SK-N-SH (cell line): ENCODE data around the gene IPO9. TPM values are rescaled to one million over a fixed set of nuclear protein-coding genes. Genes with fewer than 3 reads are reported as not detected.

Experiments
- CTCF ChIA-PET: fragments of 300-600, 350-600 bp; formaldehyde crosslinking; extraction: SDS; loops from one replicate; lab custom pipeline; 2021; lab: Yijun Ruan, JAX
- POLR2A ChIA-PET: fragments of 350-600 bp; sonication (Branson Sonifier 250); formaldehyde crosslinking; extraction: SDS; loops from one replicate; lab custom pipeline; 2020; ENCODE audit warnings: antibody characterized with exemption, inconsistent platforms; lab: Yijun Ruan, JAX
- DNase-seq: peaks from one replicate; pipeline ENCODE4 v3.0.0; 2012
- H2AFZ ChIP-seq: fragments of 200-600 bp; sonication (generic); 2 replicates; pipeline ENCODE4 v1.8.1; 2016; ENCODE audit warnings: antibody characterized with exemption, mild to moderate bottlenecking, low read depth
- H3F3A ChIP-seq: fragments of 200-600 bp; sonication (generic); replicated peaks from 2 replicates; pipeline ENCODE3; 2016; ENCODE audit warnings: antibody characterized with exemption, mild to moderate bottlenecking; ENCODE audit not compliant: insufficient read depth
- H3K27ac ChIP-seq, 2 experiments: fragments of 200-500 bp in 1 of 2; fragments of 200-600 bp in 1 of 2; sonication (Bioruptor generic) in 1 of 2; sonication (generic), shearing (Covaris generic) in 1 of 2; 2 replicates each; pipeline versions ENCODE4 v1.5.1 to v1.6.1; 2014 to 2016; ENCODE audit warnings: low read depth in 2 of 2, inconsistent platforms in 1 of 2, low read length in 1 of 2, mild to moderate bottlenecking in 1 of 2, mixed read lengths in 1 of 2
- H3K27me3 ChIP-seq: fragments of 200-600 bp; sonication (generic), shearing (Covaris generic); 2 replicates; pipeline ENCODE4 v1.6.1; 2016; ENCODE audit warnings: mixed run types; ENCODE audit not compliant: insufficient read depth
- H3K36me3 ChIP-seq, 2 experiments: fragments of 200-500 bp in 1 of 2; fragments of 200-600 bp in 1 of 2; sonication (Bioruptor generic) in 1 of 2; sonication (generic) in 1 of 2; replicated peaks in 1 of 2; 2 replicates each; pipeline versions ENCODE3 to v1.5.1; 2014 to 2016; ENCODE audit warnings: low read length in 1 of 2, mild to moderate bottlenecking in 1 of 2; ENCODE audit not compliant: insufficient read depth in 2 of 2, control insufficient read depth in 1 of 2
- H3K4me1 ChIP-seq, 2 experiments: fragments of 200-500 bp in 1 of 2; fragments of 200-600 bp in 1 of 2; sonication (Bioruptor generic) in 1 of 2; sonication (generic), shearing (Covaris generic) in 1 of 2; 2 replicates each; pipeline versions ENCODE4 v1.5.1 to v1.6.1; 2014 to 2016; ENCODE audit warnings: low read depth in 1 of 2, low read length in 1 of 2, mixed run types in 1 of 2; ENCODE audit not compliant: insufficient read depth in 2 of 2, control insufficient read depth in 1 of 2
- H3K4me2 ChIP-seq: fragments of 200-600 bp; sonication (generic), shearing (Covaris generic); 2 replicates; pipeline ENCODE4 v1.6.1; 2017; ENCODE audit warnings: mixed run types
- H3K4me3 ChIP-seq, 2 experiments: fragments of 200-500 bp in 1 of 2; fragments of 200-600 bp in 1 of 2; sonication (Bioruptor generic) in 1 of 2; sonication (generic), shearing (Covaris generic) in 1 of 2; 2 replicates each; pipeline versions ENCODE4 v1.5.1 to v1.8.1; 2014 to 2016; ENCODE audit warnings: low read depth in 2 of 2, inconsistent platforms in 1 of 2, low read length in 1 of 2, mild to moderate bottlenecking in 1 of 2, mixed read lengths in 1 of 2, moderate library complexity in 1 of 2
- H3K79me2 ChIP-seq: fragments of 200-600 bp; sonication (generic); 2 replicates; pipeline ENCODE4 v1.8.1; 2017; ENCODE audit warnings: mild to moderate bottlenecking; ENCODE audit not compliant: insufficient read depth
- H3K9ac ChIP-seq: fragments of 200-600 bp; sonication (generic); 2 replicates; pipeline ENCODE4 v1.6.1; 2017; ENCODE audit warnings: mixed run types
- H3K9me2 ChIP-seq: fragments of 200-600 bp; sonication (generic); 2 replicates; pipeline ENCODE4 v1.6.1; 2017; ENCODE audit warnings: mixed run types
- H3K9me3 ChIP-seq: fragments of 200-600 bp; sonication (generic); 2 replicates; pipeline ENCODE4 v1.6.1; 2017; ENCODE audit warnings: mixed run types, mild to moderate bottlenecking, moderate library complexity
- H4K20me1 ChIP-seq: fragments of 200-600 bp; sonication (generic); 2 replicates; pipeline ENCODE4 v1.6.1; 2017; ENCODE audit warnings: mild to moderate bottlenecking, mixed run types; ENCODE audit not compliant: insufficient read depth
- CTCF ChIP-seq: fragments of 200-600 bp; sonication (generic); IDR thresholded peaks from 2 replicates; pipeline ENCODE4 v1.6.1; 2017; ENCODE audit warnings: antibody characterized with exemption, mild to moderate bottlenecking, moderate library complexity
- ELF1 ChIP-seq: IDR thresholded peaks from 2 replicates; pipeline ENCODE4 v1.4.0; 2012
- EP300 ChIP-seq, 2 experiments: IDR thresholded peaks; 2 replicates each; pipeline versions ENCODE4 v1.4.0 to v1.6.1; 2012; ENCODE audit warnings: borderline replicate concordance in 1 of 2, low read depth in 1 of 2, low read length in 1 of 2
- FOSL2 ChIP-seq: IDR thresholded peaks from 2 replicates; pipeline ENCODE4 v1.4.0; 2012; ENCODE audit warnings: low read depth, mild to moderate bottlenecking, moderate library complexity, borderline replicate concordance
- FOXJ3 ChIP-seq: sonication (generic); formaldehyde crosslinking; IDR thresholded peaks from 2 replicates; pipeline ENCODE4 v1.5.1; 2020; ENCODE audit warnings: mild to moderate bottlenecking, missing genetic modification reagents
- GATA2 ChIP-seq: sonication (generic); formaldehyde crosslinking; IDR thresholded peaks from 2 replicates; pipeline ENCODE4 v1.5.0; 2020; ENCODE audit warnings: mild to moderate bottlenecking, missing genetic modification reagents
- MXI1 ChIP-seq: IDR thresholded peaks from 2 replicates; pipeline ENCODE4 v1.6.1; 2012; ENCODE audit warnings: mild to moderate bottlenecking, low read depth, low read length, improper control_type of control experiment
- NFIC ChIP-seq: IDR thresholded peaks from 2 replicates; pipeline ENCODE4 v1.4.0; 2012; ENCODE audit warnings: borderline replicate concordance
- NRF1 ChIP-seq: IDR thresholded peaks from 2 replicates; pipeline ENCODE4 v1.6.1; 2012; ENCODE audit warnings: low read depth, mild to moderate bottlenecking, low read length
- RCOR1 ChIP-seq: fragments of 150-350 bp; IDR thresholded peaks from 2 replicates; pipeline ENCODE4 v1.6.1; 2017; ENCODE audit warnings: antibody characterized with exemption, low read length
- SIN3A ChIP-seq: IDR thresholded peaks from 2 replicates; pipeline ENCODE4 v1.6.1; 2012; ENCODE audit warnings: low read depth, mild to moderate bottlenecking, low read length, moderate library complexity, borderline replicate concordance
- TAF1 ChIP-seq: IDR thresholded peaks from 2 replicates; pipeline ENCODE4 v1.6.1; 2012; ENCODE audit warnings: low read depth, mild to moderate bottlenecking, low read length, moderate library complexity, borderline replicate concordance
- TCF12 ChIP-seq: IDR thresholded peaks from 2 replicates; pipeline ENCODE4 v1.4.0; 2012
- USF1 ChIP-seq: IDR thresholded peaks from 2 replicates; pipeline ENCODE4 v1.4.0; 2012; ENCODE audit warnings: low read depth, borderline replicate concordance
- USF2 ChIP-seq: fragments of 150-350 bp; IDR thresholded peaks from 2 replicates; pipeline ENCODE4 v1.6.1; 2017; ENCODE audit warnings: antibody characterized with exemption, low read length, low read depth, borderline replicate concordance
- WGBS: methylation state at CpG from one replicate; pipeline ENCODE4 v1.1.6; 2017; ENCODE audit warnings: low lambda C conversion rate; 5-methylcytosine and 5-hydroxymethylcytosine counted together
- polyA plus RNA-seq, 3 experiments: library from polyadenylated mRNA; depleted of rRNA; stranded (reverse); fragments of >200 nt; gene quantifications; 2 replicates each; pipeline ENCODE4 v1.2.3, GENCODE V29; 2012

IPO9 gene
- polyA plus RNA-seq, 1 of the 3 experiments (the other 2 are of a cell fraction) = 24.5 TPM

- CTCF ChIA-PET = interaction anchor here (1.2 to 14.7 kb wide), 3 partner anchors 16 to 82 kb away, joined by 3 to 344 read pairs (median 222); no protein-coding TSS in a partner anchor
- Histone ChIP-seq H3K36me3 (peaks cover 0 to 2% of the 10 kb centered on the region in 2 experiments), H3K4me3 (no peak overlapping the region), H2AFZ (no peak overlapping the region), H3K4me1 (peaks cover 14 to 21% of the 10 kb centered on the region in 2 experiments; a peak in 3 of 4 replicates), H3K9ac (no peak overlapping the region), H4K20me1 (no peaks in the 10 kb centered on the region), H3K27ac (no peak overlapping the region), H3K9me3 (no peaks in the 10 kb centered on the region), H3K79me2 (no peaks in the 10 kb centered on the region), H3K4me2 (no peak overlapping the region), H3K27me3 (no peaks in the 10 kb centered on the region), H3F3A (peaks cover 5% of the 10 kb centered on the region), H3K9me2 (no peaks in the 10 kb centered on the region)
- DNase-seq = no peak
- WGBS = 67% methylated on average over 5 of the region's 5 CpGs
- TF ChIP-seq SIN3A = no peak
- no peak for TF ChIP-seq FOSL2
- TF ChIP-seq EP300 (IDR thresholded peaks at IDR 0.05; ENCODE audit: borderline replicate concordance in 1 of 2, low read depth in 1 of 2, low read length in 1 of 2) = no peak
- TF ChIP-seq CTCF = no peak
- TF ChIP-seq RCOR1 = no peak
- TF ChIP-seq MXI1 = no peak
- TF ChIP-seq USF1 = no peak
- TF ChIP-seq GATA2 (CRISPR knock-in tag) = no peak
- TF ChIP-seq NRF1 = no peak
- no peak for TF ChIP-seq TAF1
- no peak for TF ChIP-seq FOXJ3 (CRISPR knock-in tag)
- TF ChIP-seq TCF12 = no peak
- no peak for TF ChIP-seq USF2
- no peak for TF ChIP-seq NFIC
- no peak for TF ChIP-seq ELF1
- POLR2A ChIA-PET = interaction anchor here (0.9 to 1.4 kb wide), 2 partner anchors 63 to 91 kb away, joined by 3 to 5 read pairs; partner anchors contain the start of genes RNPEP and TIMM17A
Measured at GRCh38 chr1:201891451-201892045, 62.6 kb downstream of the IPO9 start.
